DND-41 (cell line): ENCODE measurements around the gene PAH.

Source experiments
- CTCF ChIP-seq: IDR thresholded peaks from 2 replicates; pipeline ENCODE4 v1.5.1; 2012; ENCODE audit warnings: borderline replicate concordance, low read length, moderate library complexity, mild to moderate bottlenecking; ENCODE audit not compliant: poor library complexity, severe bottlenecking; ENCODE audit errors: extremely low read depth
- EZH2 ChIP-seq: IDR thresholded peaks from 3 replicates; pipeline ENCODE4 v1.6.1; 2012; ENCODE audit warnings: borderline replicate concordance, low read depth, mild to moderate bottlenecking, moderate library complexity, low read length, inconsistent platforms; ENCODE audit not compliant: severe bottlenecking

GRCh38 chr12:102958073-102958829, 41.2 kb upstream of the PAH start:
- TF ChIP-seq CTCF, result no peak
- no peak for TF ChIP-seq EZH2
